A549 (cell line): ENCODE measurements around the gene DHRS7B. TPM values are rescaled to one million over a fixed set of nuclear protein-coding genes. Genes with fewer than 3 reads are reported as not detected.

Experiments
- ATAC-seq, 2 experiments: fragments of 200-7000 bp in 1 of 2; fragments of >200 bp in 1 of 2; cut with Nextera tagmentation in 1 of 2; cut with Tn5 transposase in 1 of 2; 3 replicates each; pipeline versions ENCODE4 v1.8.0 to v1.9.1; 2018 to 2020; ENCODE audit warnings: mild to moderate bottlenecking in 1 of 2, moderate library complexity in 1 of 2
- CTCF ChIA-PET: fragments of 300-600 bp; sonication (Branson Sonifier 250); formaldehyde crosslinking; extraction: SDS; loops from one replicate; lab custom pipeline; 2021; ENCODE audit warnings: antibody characterized with exemption, inconsistent platforms; lab: Yijun Ruan, JAX
- POLR2A ChIA-PET: fragments of 350-600 bp; formaldehyde crosslinking; extraction: SDS; loops from one replicate; lab custom pipeline; 2021; ENCODE audit warnings: antibody characterized with exemption, inconsistent platforms; lab: Yijun Ruan, JAX
- DNase-seq, 2 experiments: peaks; one replicate each; pipeline versions ENCODE4 v3.0.0 to v3.0.0-alpha.2; 2011 to 2016; ENCODE audit warnings: low read depth in 1 of 2, low spot score in 1 of 2
- FAIRE-seq: peaks from 2 replicates; lab custom pipeline; 2011; peaks lifted over from hg19 to GRCh38; lab: Jason Lieb, UNC
- H3K27ac ChIP-seq, 2 experiments: fragments of >200 bp; sonication (Bioruptor Twin); formaldehyde crosslinking; 3 replicates each; pipeline ENCODE4 v1.5.1; 2016 to 2017
- H3K4me1 ChIP-seq: fragments of >200 bp; sonication (Bioruptor Twin); formaldehyde crosslinking; 3 replicates; pipeline ENCODE4 v1.6.1; 2016
- H3K4me2 ChIP-seq: fragments of >200 bp; sonication (Bioruptor Twin); formaldehyde crosslinking; 3 replicates; pipeline ENCODE4 v1.6.1; 2016
- H3K4me3 ChIP-seq: fragments of >200 bp; sonication (Bioruptor Twin); formaldehyde crosslinking; 3 replicates; pipeline ENCODE4 v1.5.1; 2016
- H3K9me3 ChIP-seq: fragments of >200 bp; sonication (Bioruptor Twin); formaldehyde crosslinking; 3 replicates; pipeline ENCODE4 v1.6.1; 2016
- CEBPB ChIP-seq, 2 experiments: fragments of >200 bp in 1 of 2; sonication (Bioruptor Twin) in 1 of 2; formaldehyde crosslinking in 1 of 2; IDR thresholded peaks; 2 replicates each; pipeline ENCODE4 v1.6.1; 2012 to 2016
- FOSL2 ChIP-seq, 2 experiments: fragments of 450-650 bp in 1 of 2; fragments of >200 bp in 1 of 2; sonication (Bioruptor Twin) in 1 of 2; formaldehyde crosslinking; IDR thresholded peaks; 2 replicates each; pipeline versions ENCODE4 v1.5.0 to v1.6.1; 2016 to 2020; ENCODE audit warnings: mild to moderate bottlenecking in 1 of 2, moderate library complexity in 1 of 2
- GATA3 ChIP-seq: IDR thresholded peaks from 2 replicates; pipeline ENCODE4 v1.6.1; 2012; ENCODE audit warnings: borderline replicate concordance
- HDAC2 ChIP-seq: fragments of 200-600 bp; sonication (generic); IDR thresholded peaks from 2 replicates; pipeline ENCODE4 v1.6.1; 2016
- HOXB5 ChIP-seq: fragments of 250-450 bp; sonication (Bioruptor Pico); IDR thresholded peaks from 2 replicates; pipeline ENCODE4 v1.5.0; 2020; ENCODE audit warnings: mild to moderate bottlenecking, moderate library complexity
- KDM5A ChIP-seq: fragments of 200-600 bp; sonication (generic); IDR thresholded peaks from 2 replicates; pipeline ENCODE4 v1.6.1; 2016; ENCODE audit warnings: antibody characterized with exemption, mild to moderate bottlenecking
- MYC ChIP-seq: IDR thresholded peaks from 2 replicates; pipeline ENCODE4 v1.6.1; 2012; ENCODE audit warnings: mild to moderate bottlenecking, inconsistent platforms, low read length, improper control_type of control experiment, borderline replicate concordance
- NFE2L2 ChIP-seq: fragments of 150-350 bp; conservative IDR thresholded peaks from 2 replicates; pipeline ENCODE4 v1.6.1; 2014; ENCODE audit warnings: low read length
- RCOR1 ChIP-seq: fragments of 150-350 bp; IDR thresholded peaks from 2 replicates; pipeline ENCODE4 v1.6.1; 2014; ENCODE audit warnings: antibody characterized with exemption, low read length, low read depth
- RFX5 ChIP-seq: fragments of 450-650 bp; IDR thresholded peaks from 2 replicates; pipeline ENCODE4 v1.7.1; 2014; ENCODE audit warnings: antibody characterized with exemption, mild to moderate bottlenecking, moderate library complexity
- SMC3 ChIP-seq: fragments of >200 bp; sonication (Bioruptor Twin); formaldehyde crosslinking; IDR thresholded peaks from 3 replicates; pipeline ENCODE4 v1.6.1; 2018; ENCODE audit warnings: inconsistent platforms
- TP53 ChIP-seq: fragments of 250-450 bp; sonication (Bioruptor Pico); IDR thresholded peaks from 2 replicates; pipeline ENCODE4 v1.5.0; 2021; ENCODE audit warnings: mild to moderate bottlenecking, moderate library complexity
- ZFP36 ChIP-seq: fragments of 450-650 bp; IDR thresholded peaks from 2 replicates; pipeline ENCODE4 v1.6.1; 2014; ENCODE audit warnings: borderline replicate concordance; ENCODE audit not compliant: partially characterized antibody
- WGBS: methylation state at CpG from one replicate; pipeline ENCODE4 v1.1.6; 2017; ENCODE audit errors: missing lambda C conversion rate; 5-methylcytosine and 5-hydroxymethylcytosine counted together
- polyA plus RNA-seq, 4 experiments: library from polyadenylated mRNA; depleted of rRNA in 3 of 4; stranded (reverse); fragments of >200 nt; fragmentation: RNase III in 1 of 4; extraction: RNeasy Plus Mini Kit Qiagen cat#74134 plus additional on column Dnase treatment in 1 of 4; gene quantifications; 2 replicates in 3 of 4; 3 replicates in 1 of 4; pipeline ENCODE4 v1.2.3, GENCODE V29; 2011 to 2017
- TF ChIP-seq, protein P1 (sequence below): fragments of 250-450 bp; sonication (Bioruptor Pico); IDR thresholded peaks from 2 replicates; pipeline ENCODE4 v1.5.0; 2020; ENCODE audit warnings: low read depth, mild to moderate bottlenecking, moderate library complexity
- TF ChIP-seq, protein P2 (sequence below): fragments of >200 bp; sonication (Bioruptor Twin); formaldehyde crosslinking; IDR thresholded peaks from 3 replicates; pipeline ENCODE4 v1.6.1; 2016
- TF ChIP-seq, protein P3 (sequence below): IDR thresholded peaks from 2 replicates; pipeline ENCODE4 v1.6.1; 2012; ENCODE audit warnings: low read depth, borderline replicate concordance

The DHRS7B gene
- polyA plus RNA-seq, 2 of the 4 experiments (the other 2 are of a cell fraction): 23.6 to 25.4 TPM

DNA sequence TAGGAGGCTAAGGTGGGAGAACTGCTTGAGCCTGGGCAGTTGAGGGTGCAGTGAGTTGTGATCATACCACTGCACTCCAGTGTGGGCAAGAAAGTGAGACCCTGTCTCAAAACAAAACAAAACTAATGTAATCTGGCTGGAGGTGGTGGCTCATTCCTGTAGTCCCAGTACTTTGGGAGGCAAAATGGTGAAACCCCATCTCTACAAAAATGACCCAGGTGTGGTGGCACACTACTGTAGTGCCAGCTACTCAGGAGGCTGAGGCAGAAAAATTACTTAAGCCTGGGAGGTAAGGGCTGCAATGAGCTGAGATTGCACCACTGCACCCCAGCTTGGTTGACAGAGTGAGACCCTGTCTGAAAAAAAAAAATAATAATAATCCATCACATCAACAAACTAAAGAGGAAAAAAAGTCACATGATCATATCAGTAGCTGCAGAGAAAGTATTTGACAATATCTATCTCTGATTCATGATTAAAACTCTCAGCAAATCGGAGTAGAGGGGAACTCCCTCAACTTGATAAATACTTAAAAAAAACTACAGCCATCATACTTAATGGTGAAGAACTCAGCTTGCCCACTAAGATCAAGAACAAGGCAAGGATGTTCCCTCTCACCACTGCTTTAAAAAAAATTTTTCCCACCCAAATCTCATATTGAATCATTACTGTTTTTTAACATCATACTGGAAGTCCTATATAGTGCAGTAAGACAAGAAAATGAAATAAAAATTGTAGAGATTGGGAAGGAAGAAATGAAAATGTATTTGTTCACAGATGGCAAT, 31.0 kb downstream of the DHRS7B start:
- WGBS: 7% methylated on average over 1 of the region's 1 CpG
- Histone ChIP-seq H3K4me1 (peaks cover 14% of the 10 kb centered on the region; the same call in 2 of the 3 replicates), H3K9me3 (peaks cover 19% of the 10 kb centered on the region), H3K4me2 (no peak overlapping the region), H3K27ac (no peak overlapping the region), H3K4me3 (no peak overlapping the region)
- DNase-seq (no peak), FAIRE-seq (no peak), ATAC-seq (no peak)
- ChIA-PET CTCF (interaction anchor here (0.6 to 1.9 kb wide), 3 partner anchors 12 to 114 kb away, joined by 3 to 5 read pairs (median 5); no protein-coding TSS in a partner anchor), POLR2A (no interaction called here)
- TF ChIP-seq TP53 (CRISPR knock-in tag): no peak
- no peak for TF ChIP-seq RFX5
- no peak for TF ChIP-seq NFE2L2
- no peak for TF ChIP-seq RCOR1
- TF ChIP-seq, protein P1, sequence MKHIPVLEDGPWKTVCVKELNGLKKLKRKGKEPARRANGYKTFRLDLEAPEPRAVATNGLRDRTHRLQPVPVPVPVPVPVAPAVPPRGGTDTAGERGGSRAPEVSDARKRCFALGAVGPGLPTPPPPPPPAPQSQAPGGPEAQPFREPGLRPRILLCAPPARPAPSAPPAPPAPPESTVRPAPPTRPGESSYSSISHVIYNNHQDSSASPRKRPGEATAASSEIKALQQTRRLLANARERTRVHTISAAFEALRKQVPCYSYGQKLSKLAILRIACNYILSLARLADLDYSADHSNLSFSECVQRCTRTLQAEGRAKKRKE: no peak

DNA sequence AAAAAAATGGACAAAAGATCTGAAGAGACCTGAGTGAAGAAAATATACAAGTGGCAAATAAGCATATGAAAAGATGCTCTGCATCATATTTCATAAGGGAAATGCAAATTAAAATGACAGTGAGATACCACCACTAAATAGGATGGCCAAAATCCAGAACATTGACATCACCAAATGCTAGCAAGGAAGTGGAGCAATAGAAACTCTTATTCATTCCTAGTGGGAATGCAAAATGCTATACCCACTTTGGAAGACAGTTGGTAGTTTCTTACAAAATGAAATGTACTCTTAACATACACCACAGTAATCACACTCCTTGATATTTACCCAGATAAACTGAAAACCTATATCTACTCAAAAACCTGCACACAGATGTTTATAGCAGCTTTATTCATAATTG, 33.6 kb downstream of the DHRS7B start:
- DNase-seq (no peak), ATAC-seq (no peak), FAIRE-seq (no peak)
- H3K4me1 ChIP-seq: peaks cover 14% of the 10 kb centered on the region; the same call in 2 of the 3 replicates
- ChIA-PET POLR2A (no interaction called here), CTCF (interaction anchor here (0.7 kb wide), 1 partner anchor 80 kb away, joined by 3 read pairs; no protein-coding TSS in a partner anchor)
- no peak overlapping the region for H3K4me2 ChIP-seq
- TF ChIP-seq, protein P2, sequence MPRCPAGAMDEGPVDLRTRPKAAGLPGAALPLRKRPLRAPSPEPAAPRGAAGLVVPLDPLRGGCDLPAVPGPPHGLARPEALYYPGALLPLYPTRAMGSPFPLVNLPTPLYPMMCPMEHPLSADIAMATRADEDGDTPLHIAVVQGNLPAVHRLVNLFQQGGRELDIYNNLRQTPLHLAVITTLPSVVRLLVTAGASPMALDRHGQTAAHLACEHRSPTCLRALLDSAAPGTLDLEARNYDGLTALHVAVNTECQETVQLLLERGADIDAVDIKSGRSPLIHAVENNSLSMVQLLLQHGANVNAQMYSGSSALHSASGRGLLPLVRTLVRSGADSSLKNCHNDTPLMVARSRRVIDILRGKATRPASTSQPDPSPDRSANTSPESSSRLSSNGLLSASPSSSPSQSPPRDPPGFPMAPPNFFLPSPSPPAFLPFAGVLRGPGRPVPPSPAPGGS: no peak
- TF ChIP-seq GATA3 (no peak), KDM5A (no peak), HOXB5 (CRISPR knock-in tag) (no peak)
- no peak overlapping the region for H3K4me3 ChIP-seq
- H3K27ac ChIP-seq: no peak overlapping the region
- peaks cover under 1% of the 10 kb centered on the region; the same call in 1 of the 3 replicates for H3K9me3 ChIP-seq

DNA sequence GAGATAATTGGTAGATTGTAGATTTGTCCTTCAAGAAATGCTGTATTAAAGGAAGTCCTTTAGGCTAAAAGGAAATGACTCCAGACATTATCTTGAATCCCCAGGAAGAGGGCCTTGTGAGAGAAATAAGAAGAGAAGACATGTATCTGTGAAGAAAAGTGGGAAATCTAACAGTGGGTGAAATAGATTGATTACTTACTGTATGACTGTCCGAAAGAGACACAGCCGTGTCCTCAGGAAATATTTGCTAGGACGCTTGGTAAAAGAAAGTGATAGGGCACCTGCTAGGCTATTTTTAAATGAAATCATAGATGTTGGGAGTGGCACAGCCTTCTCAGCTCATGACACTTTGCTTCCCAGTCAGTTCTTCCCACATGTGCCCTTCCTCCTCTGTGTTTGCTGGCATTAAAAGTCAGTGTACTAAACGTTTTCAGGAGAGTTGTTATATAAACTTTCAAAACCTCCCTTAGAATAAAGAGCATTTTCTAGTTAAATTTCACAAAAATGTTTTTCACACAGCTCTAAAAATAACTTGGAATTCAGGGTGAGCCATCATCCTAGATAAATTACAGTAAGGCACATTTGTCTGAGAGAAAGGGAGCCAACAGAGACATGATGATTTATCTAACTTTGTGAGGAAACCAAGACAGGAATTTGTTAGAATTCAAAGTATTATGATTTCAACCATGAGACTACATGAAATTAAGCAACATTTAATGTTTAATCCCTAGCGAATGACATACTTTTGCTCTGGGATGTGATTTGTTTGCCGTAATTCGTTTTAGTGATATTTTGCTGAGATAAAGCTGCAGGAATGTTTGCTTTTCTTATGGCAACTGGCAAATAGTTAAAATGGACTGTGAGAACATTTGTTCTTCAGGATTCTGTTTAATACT, 35.0 kb downstream of the DHRS7B start:
- DNase-seq (peak in 1 of 2 experiments; percentile 11), ATAC-seq (peak; percentile 30 to 56; a peak in 4 of 6 replicates), FAIRE-seq (no peak)
- TF ChIP-seq ZFP36 (no peak), GATA3 (peak; percentile 58), SMC3 (no peak)
- CTCF ChIA-PET: interaction anchor here (1.1 kb wide), 1 partner anchor 49 kb away, joined by 3 read pairs; no protein-coding TSS in a partner anchor
- Histone ChIP-seq H3K4me1 (peaks cover 14% of the 10 kb centered on the region; the same call in 2 of the 3 replicates), H3K4me2 (peak overlapping the region; percentile 34), H3K4me3 (no peak overlapping the region), H3K9me3 (no peaks in the 10 kb centered on the region), H3K27ac (peak overlapping the region in 1 of 2 experiments; percentile 14; a peak in 1 of 6 replicates)
- POLR2A ChIA-PET: no interaction called here
- WGBS: 42% methylated on average over 7 of the region's 7 CpGs

DNA sequence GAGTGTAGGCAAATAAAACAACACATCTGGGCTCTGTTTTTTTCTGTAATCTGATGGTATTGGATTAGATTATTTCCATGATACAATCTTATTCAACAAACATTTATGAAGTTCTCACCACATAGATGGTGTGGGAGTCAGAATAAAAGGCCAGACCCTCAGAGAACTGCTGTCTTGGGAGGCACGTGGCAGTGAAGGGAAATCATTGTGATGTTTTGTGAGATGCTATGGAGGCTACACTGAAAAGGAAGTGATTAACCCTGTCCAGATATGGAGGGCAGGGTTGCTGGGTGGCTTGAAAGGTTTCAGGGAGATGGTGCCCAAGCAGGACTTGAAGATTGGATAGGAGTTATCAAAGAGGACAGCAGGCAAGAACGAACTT, 35.6 kb downstream of the DHRS7B start:
- TF ChIP-seq HOXB5 (CRISPR knock-in tag) (no peak), MYC (no peak), HDAC2 (no peak), NFE2L2 (no peak), FOSL2 (IDR thresholded peaks at IDR 0.05) (no peak), FOSL2 (CRISPR knock-in tag; IDR thresholded peaks at IDR 0.05) (no peak), GATA3 (no peak), CEBPB (IDR thresholded peaks at IDR 0.05) (no peak), KDM5A (no peak)
- TF ChIP-seq, protein P1: no peak
- TF ChIP-seq, protein P3, sequence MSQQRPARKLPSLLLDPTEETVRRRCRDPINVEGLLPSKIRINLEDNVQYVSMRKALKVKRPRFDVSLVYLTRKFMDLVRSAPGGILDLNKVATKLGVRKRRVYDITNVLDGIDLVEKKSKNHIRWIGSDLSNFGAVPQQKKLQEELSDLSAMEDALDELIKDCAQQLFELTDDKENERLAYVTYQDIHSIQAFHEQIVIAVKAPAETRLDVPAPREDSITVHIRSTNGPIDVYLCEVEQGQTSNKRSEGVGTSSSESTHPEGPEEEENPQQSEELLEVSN: no peak
- TF ChIP-seq, all 56 proteins: peak for 0
- WGBS: 62% methylated on average over 2 of the region's 2 CpGs
- DNase-seq (no peak), ATAC-seq (peak in 1 of 2 experiments; percentile 46; a peak in 3 of 6 replicates), FAIRE-seq (no peak)
- ChIA-PET CTCF (interaction anchor here (1.1 kb wide), 1 partner anchor 48 kb away, joined by 3 read pairs; no protein-coding TSS in a partner anchor), POLR2A (no interaction called here)
- Histone ChIP-seq H3K9me3 (no peaks in the 10 kb centered on the region), H3K4me2 (peak overlapping the region; percentile 34), H3K4me3 (no peak overlapping the region), H3K4me1 (peaks cover 14% of the 10 kb centered on the region; the same call in 2 of the 3 replicates), H3K27ac (no peak overlapping the region)
